Measurements from ENCODE around the gene PTPRO.

DNA sequence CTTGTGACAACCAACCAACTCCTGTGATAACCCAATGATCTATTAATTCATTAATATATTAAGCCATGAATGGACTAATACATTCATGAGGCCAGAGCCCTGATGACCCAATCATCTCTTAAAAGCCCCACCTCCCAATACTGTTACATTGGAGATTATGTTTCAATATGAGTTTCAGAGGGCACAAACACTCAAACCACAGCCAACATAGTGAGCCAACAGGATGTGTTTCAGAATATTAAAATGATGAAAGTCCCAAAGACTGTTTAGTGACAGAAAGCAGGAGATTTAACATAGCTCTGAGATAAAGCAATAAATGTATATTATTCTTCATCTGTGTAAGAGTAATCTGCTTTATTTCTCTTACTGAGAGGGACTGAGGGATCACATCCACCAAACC is 71.7 kb downstream of the PTPRO start:
- TF ChIP-seq, protein P1, sequence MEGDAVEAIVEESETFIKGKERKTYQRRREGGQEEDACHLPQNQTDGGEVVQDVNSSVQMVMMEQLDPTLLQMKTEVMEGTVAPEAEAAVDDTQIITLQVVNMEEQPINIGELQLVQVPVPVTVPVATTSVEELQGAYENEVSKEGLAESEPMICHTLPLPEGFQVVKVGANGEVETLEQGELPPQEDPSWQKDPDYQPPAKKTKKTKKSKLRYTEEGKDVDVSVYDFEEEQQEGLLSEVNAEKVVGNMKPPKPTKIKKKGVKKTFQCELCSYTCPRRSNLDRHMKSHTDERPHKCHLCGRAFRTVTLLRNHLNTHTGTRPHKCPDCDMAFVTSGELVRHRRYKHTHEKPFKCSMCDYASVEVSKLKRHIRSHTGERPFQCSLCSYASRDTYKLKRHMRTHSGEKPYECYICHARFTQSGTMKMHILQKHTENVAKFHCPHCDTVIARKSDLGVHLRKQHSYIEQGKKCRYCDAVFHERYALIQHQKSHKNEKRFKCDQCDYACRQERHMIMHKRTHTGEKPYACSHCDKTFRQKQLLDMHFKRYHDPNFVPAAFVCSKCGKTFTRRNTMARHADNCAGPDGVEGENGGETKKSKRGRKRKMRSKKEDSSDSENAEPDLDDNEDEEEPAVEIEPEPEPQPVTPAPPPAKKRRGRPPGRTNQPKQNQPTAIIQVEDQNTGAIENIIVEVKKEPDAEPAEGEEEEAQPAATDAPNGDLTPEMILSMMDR (IDR thresholded peaks at IDR 0.05; ENCODE audit: low read depth, low read length), result no peak
- no peak for TF ChIP-seq EZH2phosphoT487 (IDR thresholded peaks at IDR 0.05; ENCODE audit: low read depth)
